HG03108 (cell line): Measurements from ENCODE around the gene WDR93.
"Not testable (repeated sequence)": the region's sequence is repeated elsewhere in the genome, so short reads cannot be mapped to it uniquely, and the experiment has no call there.

Source experiments
- ATAC-seq: cut with Tn5 transposase; IDR thresholded peaks from one replicate; pipeline ENCODE4 v1.9.1; 2021; ENCODE audit warnings: moderate library complexity; ENCODE audit not compliant: unreplicated experiment

Gene WDR93

GRCh38 chr15:89784686-89784960, 94.0 kb downstream of the WDR93 start:
- ATAC-seq = no peak

GRCh38 chr15:89785064-89785773, 94.6 kb downstream of the WDR93 start:
- no peak for ATAC-seq

GRCh38 chr15:89785774-89786140, 95.1 kb downstream of the WDR93 start:
- no peak for ATAC-seq

- no peak for ATAC-seq
Measured at GRCh38 chr15:89787944-89788343, 97.3 kb downstream of the WDR93 start.

- not testable (repeated sequence) for ATAC-seq
Measured at GRCh38 chr15:89788585-89788984, 98.0 kb downstream of the WDR93 start.

GRCh38 chr15:89790206-89790605, 99.6 kb downstream of the WDR93 start:
- no peak for ATAC-seq

- ATAC-seq = no peak
Measured at GRCh38 chr15:89790661-89791060, 100.0 kb downstream of the WDR93 start.

GRCh38 chr15:89792106-89792805, 101.6 kb downstream of the WDR93 start:
- no peak for ATAC-seq
